Activated T-cell treated with anti-CD3 and anti-CD28 coated beads, Interleukin-2, amount 50 U/mL, for 1 hour (primary cell): ENCODE results near the gene MAML2.

Experiments used
- DNase-seq: peaks from one replicate; pipeline ENCODE4 v3.0.0-alpha.2; 2020

MAML2 gene

GRCh38 chr11:96112192-96113128, 230.5 kb downstream of the MAML2 start:
- DNase-seq, result no peak

GRCh38 chr11:96111308-96111707, 231.7 kb downstream of the MAML2 start:
- DNase-seq, result no peak

- DNase-seq, result no peak
Measured at GRCh38 chr11:96110302-96110701, 232.7 kb downstream of the MAML2 start.

- no peak for DNase-seq
Measured at GRCh38 chr11:96109331-96110030, 233.5 kb downstream of the MAML2 start.

GRCh38 chr11:96107143-96107824, 235.7 kb downstream of the MAML2 start:
- DNase-seq, result no peak

GRCh38 chr11:96106645-96107044, 236.3 kb downstream of the MAML2 start:
- DNase-seq, result no peak

- DNase-seq, result no peak
Measured at GRCh38 chr11:96105944-96106343, 237.1 kb downstream of the MAML2 start.

- no peak for DNase-seq
Measured at GRCh38 chr11:96105197-96105895, 237.6 kb downstream of the MAML2 start.

GRCh38 chr11:96104496-96104895, 238.5 kb downstream of the MAML2 start:
- DNase-seq, result no peak

- no peak for DNase-seq
Measured at GRCh38 chr11:96103721-96104120, 239.3 kb downstream of the MAML2 start.

GRCh38 chr11:96103102-96103501, 239.9 kb downstream of the MAML2 start:
- DNase-seq, result no peak

- DNase-seq, result no peak
Measured at GRCh38 chr11:96102664-96103078, 240.3 kb downstream of the MAML2 start.

GRCh38 chr11:96101146-96101545, 241.8 kb downstream of the MAML2 start:
- no peak for DNase-seq

- no peak for DNase-seq
Measured at GRCh38 chr11:96098511-96099241, 244.3 kb downstream of the MAML2 start.

- no peak for DNase-seq
Measured at GRCh38 chr11:96097844-96098421, 245.1 kb downstream of the MAML2 start.

- no peak for DNase-seq
Measured at GRCh38 chr11:96096360-96096759, 246.6 kb downstream of the MAML2 start.

- DNase-seq, result no peak
Measured at GRCh38 chr11:96095884-96096303, 247.1 kb downstream of the MAML2 start.

- no peak for DNase-seq
Measured at GRCh38 chr11:96094156-96094555, 248.8 kb downstream of the MAML2 start.

- no peak for DNase-seq
Measured at GRCh38 chr11:96092511-96092910, 250.5 kb downstream of the MAML2 start.

GRCh38 chr11:96091476-96091875, 251.5 kb downstream of the MAML2 start:
- no peak for DNase-seq

- DNase-seq, result no peak
Measured at GRCh38 chr11:96090711-96091110, 252.3 kb downstream of the MAML2 start.

GRCh38 chr11:96088914-96089313, 254.1 kb downstream of the MAML2 start:
- no peak for DNase-seq
